Muscle layer of colon (tissue), 2 donors: ENCODE results near the gene DGKQ.

Source experiments
- H3K27ac ChIP-seq: one replicate; pipeline ENCODE4 v1.7.0; 2013; ENCODE audit warnings: low read depth, mild to moderate bottlenecking, low read length, moderate library complexity
- H3K27me3 ChIP-seq, 2 donors: one replicate each; pipeline ENCODE4 v1.7.0; 2013; ENCODE audit warnings: low read length in 2 of 2, mild to moderate bottlenecking in 2 of 2; ENCODE audit not compliant: insufficient read depth in 2 of 2, control insufficient read depth in 1 of 2
- H3K36me3 ChIP-seq: one replicate; pipeline ENCODE4 v1.7.0; 2013; ENCODE audit warnings: mild to moderate bottlenecking, low read length; ENCODE audit not compliant: insufficient read depth
- H3K4me1 ChIP-seq: one replicate; pipeline ENCODE4 v1.7.0; 2013; ENCODE audit warnings: mild to moderate bottlenecking, low read length; ENCODE audit not compliant: insufficient read depth
- H3K4me3 ChIP-seq, 2 donors: one replicate each; pipeline ENCODE4 v1.7.0; 2013; ENCODE audit warnings: low read length in 2 of 2, low read depth in 1 of 2, mild to moderate bottlenecking in 1 of 2, moderate library complexity in 1 of 2
- H3K9ac ChIP-seq: one replicate; pipeline ENCODE4 v1.7.0; 2013; ENCODE audit warnings: low read length
- H3K9me3 ChIP-seq: one replicate; pipeline ENCODE4 v1.7.0; 2013; ENCODE audit warnings: mild to moderate bottlenecking, low read length
- donor health status: abdominal sarcoma.
- donor health status: Adenocarcinoma of cecum.

The DGKQ gene

GRCh38 chr4:954211-955020 lies 19.0 kb downstream of the DGKQ start:
- Histone ChIP-seq H3K27ac (no peak overlapping the region), H3K27me3 (no peaks in the 10 kb centered on the region), H3K9ac (no peak overlapping the region), H3K36me3 (peaks cover 9% of the 10 kb centered on the region), H3K9me3 (no peaks in the 10 kb centered on the region), H3K4me1 (no peaks in the 10 kb centered on the region), H3K4me3 (no peak overlapping the region)

GRCh38 chr4:953574-953915 lies 19.8 kb downstream of the DGKQ start:
- Histone ChIP-seq H3K9ac (no peak overlapping the region), H3K27me3 (no peaks in the 10 kb centered on the region), H3K4me1 (no peaks in the 10 kb centered on the region), H3K36me3 (peaks cover 9% of the 10 kb centered on the region), H3K27ac (no peak overlapping the region), H3K4me3 (no peak overlapping the region), H3K9me3 (no peaks in the 10 kb centered on the region)

- no peaks in the 10 kb centered on the region for H3K4me1 ChIP-seq
- no peak overlapping the region for H3K4me3 ChIP-seq
- no peaks in the 10 kb centered on the region for H3K27me3 ChIP-seq
- H3K36me3 ChIP-seq, result peaks cover 9% of the 10 kb centered on the region
- no peak overlapping the region for H3K9ac ChIP-seq
- H3K9me3 ChIP-seq, result no peaks in the 10 kb centered on the region
- no peak overlapping the region for H3K27ac ChIP-seq
These were observed 20.3 kb downstream of the DGKQ start for GRCh38 chr4:952881-953573.

- H3K4me1 ChIP-seq, result no peaks in the 10 kb centered on the region
- peaks cover 9% of the 10 kb centered on the region for H3K36me3 ChIP-seq
- no peak overlapping the region for H3K4me3 ChIP-seq
- no peaks in the 10 kb centered on the region for H3K9me3 ChIP-seq
- no peak overlapping the region for H3K9ac ChIP-seq
- no peaks in the 10 kb centered on the region for H3K27me3 ChIP-seq
- no peak overlapping the region for H3K27ac ChIP-seq
These were observed 21.5 kb downstream of the DGKQ start for GRCh38 chr4:951594-952468.

GRCh38 chr4:951186-951585 lies 22.2 kb downstream of the DGKQ start:
- no peak overlapping the region for H3K9ac ChIP-seq
- no peaks in the 10 kb centered on the region for H3K27me3 ChIP-seq
- no peaks in the 10 kb centered on the region for H3K4me1 ChIP-seq
- H3K4me3 ChIP-seq, result no peak overlapping the region
- peaks cover 9% of the 10 kb centered on the region for H3K36me3 ChIP-seq
- no peaks in the 10 kb centered on the region for H3K9me3 ChIP-seq
- H3K27ac ChIP-seq, result no peak overlapping the region

- Histone ChIP-seq H3K27me3 (no peaks in the 10 kb centered on the region), H3K36me3 (peaks cover 9% of the 10 kb centered on the region), H3K4me3 (no peak overlapping the region), H3K9ac (no peak overlapping the region), H3K9me3 (no peaks in the 10 kb centered on the region), H3K4me1 (no peaks in the 10 kb centered on the region), H3K27ac (no peak overlapping the region)
These were observed 23.0 kb downstream of the DGKQ start for GRCh38 chr4:950136-951020.

- Histone ChIP-seq H3K4me1 (no peaks in the 10 kb centered on the region), H3K27me3 (no peaks in the 10 kb centered on the region), H3K36me3 (peaks cover 2% of the 10 kb centered on the region)
These were observed 23.7 kb downstream of the DGKQ start for GRCh38 chr4:949656-950055.

GRCh38 chr4:948936-949300 lies 24.5 kb downstream of the DGKQ start:
- Histone ChIP-seq H3K36me3 (no peaks in the 10 kb centered on the region), H3K9me3 (no peaks in the 10 kb centered on the region), H3K27me3 (no peaks in the 10 kb centered on the region), H3K4me1 (no peaks in the 10 kb centered on the region), H3K4me3 (no peak overlapping the region), H3K27ac (no peak overlapping the region), H3K9ac (no peak overlapping the region)

More at GRCh38 chr4:949656-950055, 23.7 kb downstream of the DGKQ start:
- H3K9me3 ChIP-seq, result no peaks in the 10 kb centered on the region
- no peak overlapping the region for H3K4me3 ChIP-seq
- no peak overlapping the region for H3K9ac ChIP-seq
- no peak overlapping the region for H3K27ac ChIP-seq

- Histone ChIP-seq H3K36me3 (no peaks in the 10 kb centered on the region), H3K9ac (no peak overlapping the region), H3K27me3 (no peaks in the 10 kb centered on the region), H3K27ac (no peak overlapping the region), H3K4me1 (no peaks in the 10 kb centered on the region), H3K4me3 (no peak overlapping the region), H3K9me3 (no peaks in the 10 kb centered on the region)
These were observed 25.1 kb downstream of the DGKQ start for GRCh38 chr4:948101-948935.

GRCh38 chr4:947491-947971 lies 25.8 kb downstream of the DGKQ start:
- no peaks in the 10 kb centered on the region for H3K27me3 ChIP-seq
- H3K36me3 ChIP-seq, result no peaks in the 10 kb centered on the region
- no peaks in the 10 kb centered on the region for H3K4me1 ChIP-seq
- H3K9me3 ChIP-seq, result no peaks in the 10 kb centered on the region
- H3K4me3 ChIP-seq, result no peak overlapping the region
- H3K9ac ChIP-seq, result no peak overlapping the region
- no peak overlapping the region for H3K27ac ChIP-seq
